ENCODE data around the gene MRPL4. TPM values are rescaled to one million over a fixed set of nuclear protein-coding genes. Genes with fewer than 3 reads are reported as not detected.

Gene MRPL4
- total and polyA plus RNA-seq, 2 experiments from 2014 or later: 92.0 to 171 TPM

DNA sequence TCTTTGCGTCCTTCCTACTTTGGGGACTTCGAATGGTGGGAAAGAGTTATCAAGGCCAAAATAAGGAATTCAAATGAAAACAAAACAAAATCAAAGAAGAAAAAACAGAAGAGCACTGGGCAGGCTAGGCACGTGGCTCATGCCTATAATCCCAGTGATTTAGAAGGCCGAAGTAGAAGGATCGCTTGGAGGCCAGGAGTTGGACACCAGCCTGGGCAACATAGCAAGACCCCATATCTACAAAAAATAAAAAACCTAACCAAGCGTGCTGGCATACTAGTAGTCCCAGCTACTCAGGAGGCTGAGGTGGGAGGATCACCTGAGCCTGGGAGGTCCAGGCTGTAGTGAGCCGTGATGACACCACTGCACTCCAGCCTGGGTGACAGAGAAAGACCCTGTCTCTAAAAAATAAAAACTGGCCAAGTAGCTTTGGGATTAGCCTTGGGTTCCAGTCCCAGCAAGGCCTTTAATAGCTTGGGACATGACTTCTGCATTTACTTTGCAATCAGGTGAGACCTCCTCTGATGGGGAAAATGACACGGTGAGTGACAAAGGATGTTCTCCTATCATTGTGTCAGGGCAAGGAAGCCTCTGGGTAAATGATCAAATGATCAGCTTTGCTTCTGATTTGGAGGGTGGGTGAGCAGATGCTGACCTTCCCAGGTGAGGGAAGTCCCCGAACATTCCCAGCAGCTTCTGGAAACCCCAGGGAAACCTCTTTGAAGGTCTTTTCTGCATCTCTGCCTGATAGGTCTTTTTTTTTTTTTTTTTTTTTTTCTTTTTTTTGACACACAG is 26.0 kb downstream of the MRPL4 start (continued):
- TF ChIP-seq, protein P1, sequence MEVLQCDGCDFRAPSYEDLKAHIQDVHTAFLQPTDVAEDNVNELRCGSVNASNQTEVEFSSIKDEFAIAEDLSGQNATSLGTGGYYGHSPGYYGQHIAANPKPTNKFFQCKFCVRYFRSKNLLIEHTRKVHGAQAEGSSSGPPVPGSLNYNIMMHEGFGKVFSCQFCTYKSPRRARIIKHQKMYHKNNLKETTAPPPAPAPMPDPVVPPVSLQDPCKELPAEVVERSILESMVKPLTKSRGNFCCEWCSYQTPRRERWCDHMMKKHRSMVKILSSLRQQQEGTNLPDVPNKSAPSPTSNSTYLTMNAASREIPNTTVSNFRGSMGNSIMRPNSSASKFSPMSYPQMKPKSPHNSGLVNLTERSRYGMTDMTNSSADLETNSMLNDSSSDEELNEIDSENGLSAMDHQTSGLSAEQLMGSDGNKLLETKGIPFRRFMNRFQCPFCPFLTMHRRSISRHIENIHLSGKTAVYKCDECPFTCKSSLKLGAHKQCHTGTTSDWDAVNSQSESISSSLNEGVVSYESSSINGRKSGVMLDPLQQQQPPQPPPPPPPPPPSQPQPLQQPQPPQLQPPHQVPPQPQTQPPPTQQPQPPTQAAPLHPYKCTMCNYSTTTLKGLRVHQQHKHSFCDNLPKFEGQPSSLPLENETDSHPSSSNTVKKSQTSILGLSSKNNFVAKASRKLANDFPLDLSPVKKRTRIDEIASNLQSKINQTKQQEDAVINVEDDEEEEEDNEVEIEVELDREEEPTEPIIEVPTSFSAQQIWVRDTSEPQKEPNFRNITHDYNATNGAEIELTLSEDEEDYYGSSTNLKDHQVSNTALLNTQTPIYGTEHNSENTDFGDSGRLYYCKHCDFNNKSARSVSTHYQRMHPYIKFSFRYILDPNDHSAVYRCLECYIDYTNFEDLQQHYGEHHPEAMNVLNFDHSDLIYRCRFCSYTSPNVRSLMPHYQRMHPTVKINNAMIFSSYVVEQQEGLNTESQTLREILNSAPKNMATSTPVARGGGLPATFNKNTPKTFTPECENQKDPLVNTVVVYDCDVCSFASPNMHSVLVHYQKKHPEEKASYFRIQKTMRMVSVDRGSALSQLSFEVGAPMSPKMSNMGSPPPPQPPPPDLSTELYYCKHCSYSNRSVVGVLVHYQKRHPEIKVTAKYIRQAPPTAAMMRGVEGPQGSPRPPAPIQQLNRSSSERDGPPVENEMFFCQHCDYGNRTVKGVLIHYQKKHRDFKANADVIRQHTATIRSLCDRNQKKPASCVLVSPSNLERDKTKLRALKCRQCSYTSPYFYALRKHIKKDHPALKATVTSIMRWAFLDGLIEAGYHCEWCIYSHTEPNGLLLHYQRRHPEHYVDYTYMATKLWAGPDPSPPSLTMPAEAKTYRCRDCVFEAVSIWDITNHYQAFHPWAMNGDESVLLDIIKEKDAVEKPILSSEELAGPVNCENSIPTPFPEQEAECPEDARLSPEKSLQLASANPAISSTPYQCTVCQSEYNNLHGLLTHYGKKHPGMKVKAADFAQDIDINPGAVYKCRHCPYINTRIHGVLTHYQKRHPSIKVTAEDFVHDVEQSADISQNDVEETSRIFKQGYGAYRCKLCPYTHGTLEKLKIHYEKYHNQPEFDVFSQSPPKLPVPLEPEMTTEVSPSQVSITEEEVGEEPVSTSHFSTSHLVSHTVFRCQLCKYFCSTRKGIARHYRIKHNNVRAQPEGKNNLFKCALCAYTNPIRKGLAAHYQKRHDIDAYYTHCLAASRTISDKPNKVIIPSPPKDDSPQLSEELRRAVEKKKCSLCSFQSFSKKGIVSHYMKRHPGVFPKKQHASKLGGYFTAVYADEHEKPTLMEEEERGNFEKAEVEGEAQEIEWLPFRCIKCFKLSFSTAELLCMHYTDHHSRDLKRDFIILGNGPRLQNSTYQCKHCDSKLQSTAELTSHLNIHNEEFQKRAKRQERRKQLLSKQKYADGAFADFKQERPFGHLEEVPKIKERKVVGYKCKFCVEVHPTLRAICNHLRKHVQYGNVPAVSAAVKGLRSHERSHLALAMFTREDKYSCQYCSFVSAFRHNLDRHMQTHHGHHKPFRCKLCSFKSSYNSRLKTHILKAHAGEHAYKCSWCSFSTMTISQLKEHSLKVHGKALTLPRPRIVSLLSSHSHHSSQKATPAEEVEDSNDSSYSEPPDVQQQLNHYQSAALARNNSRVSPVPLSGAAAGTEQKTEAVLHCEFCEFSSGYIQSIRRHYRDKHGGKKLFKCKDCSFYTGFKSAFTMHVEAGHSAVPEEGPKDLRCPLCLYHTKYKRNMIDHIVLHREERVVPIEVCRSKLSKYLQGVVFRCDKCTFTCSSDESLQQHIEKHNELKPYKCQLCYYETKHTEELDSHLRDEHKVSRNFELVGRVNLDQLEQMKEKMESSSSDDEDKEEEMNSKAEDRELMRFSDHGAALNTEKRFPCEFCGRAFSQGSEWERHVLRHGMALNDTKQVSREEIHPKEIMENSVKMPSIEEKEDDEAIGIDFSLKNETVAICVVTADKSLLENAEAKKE (CRISPR knock-in tag; IDR thresholded peaks at IDR 0.05): no peak
- no peak for TF ChIP-seq CREB1 (CRISPR knock-in tag; IDR thresholded peaks at IDR 0.05; ENCODE audit: low read depth)
- TF ChIP-seq, protein P2, sequence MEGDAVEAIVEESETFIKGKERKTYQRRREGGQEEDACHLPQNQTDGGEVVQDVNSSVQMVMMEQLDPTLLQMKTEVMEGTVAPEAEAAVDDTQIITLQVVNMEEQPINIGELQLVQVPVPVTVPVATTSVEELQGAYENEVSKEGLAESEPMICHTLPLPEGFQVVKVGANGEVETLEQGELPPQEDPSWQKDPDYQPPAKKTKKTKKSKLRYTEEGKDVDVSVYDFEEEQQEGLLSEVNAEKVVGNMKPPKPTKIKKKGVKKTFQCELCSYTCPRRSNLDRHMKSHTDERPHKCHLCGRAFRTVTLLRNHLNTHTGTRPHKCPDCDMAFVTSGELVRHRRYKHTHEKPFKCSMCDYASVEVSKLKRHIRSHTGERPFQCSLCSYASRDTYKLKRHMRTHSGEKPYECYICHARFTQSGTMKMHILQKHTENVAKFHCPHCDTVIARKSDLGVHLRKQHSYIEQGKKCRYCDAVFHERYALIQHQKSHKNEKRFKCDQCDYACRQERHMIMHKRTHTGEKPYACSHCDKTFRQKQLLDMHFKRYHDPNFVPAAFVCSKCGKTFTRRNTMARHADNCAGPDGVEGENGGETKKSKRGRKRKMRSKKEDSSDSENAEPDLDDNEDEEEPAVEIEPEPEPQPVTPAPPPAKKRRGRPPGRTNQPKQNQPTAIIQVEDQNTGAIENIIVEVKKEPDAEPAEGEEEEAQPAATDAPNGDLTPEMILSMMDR (conservative IDR thresholded peaks at IDR 0.05; ENCODE audit: low read depth in 2 of 2): no peak
- TF ChIP-seq, protein P3, sequence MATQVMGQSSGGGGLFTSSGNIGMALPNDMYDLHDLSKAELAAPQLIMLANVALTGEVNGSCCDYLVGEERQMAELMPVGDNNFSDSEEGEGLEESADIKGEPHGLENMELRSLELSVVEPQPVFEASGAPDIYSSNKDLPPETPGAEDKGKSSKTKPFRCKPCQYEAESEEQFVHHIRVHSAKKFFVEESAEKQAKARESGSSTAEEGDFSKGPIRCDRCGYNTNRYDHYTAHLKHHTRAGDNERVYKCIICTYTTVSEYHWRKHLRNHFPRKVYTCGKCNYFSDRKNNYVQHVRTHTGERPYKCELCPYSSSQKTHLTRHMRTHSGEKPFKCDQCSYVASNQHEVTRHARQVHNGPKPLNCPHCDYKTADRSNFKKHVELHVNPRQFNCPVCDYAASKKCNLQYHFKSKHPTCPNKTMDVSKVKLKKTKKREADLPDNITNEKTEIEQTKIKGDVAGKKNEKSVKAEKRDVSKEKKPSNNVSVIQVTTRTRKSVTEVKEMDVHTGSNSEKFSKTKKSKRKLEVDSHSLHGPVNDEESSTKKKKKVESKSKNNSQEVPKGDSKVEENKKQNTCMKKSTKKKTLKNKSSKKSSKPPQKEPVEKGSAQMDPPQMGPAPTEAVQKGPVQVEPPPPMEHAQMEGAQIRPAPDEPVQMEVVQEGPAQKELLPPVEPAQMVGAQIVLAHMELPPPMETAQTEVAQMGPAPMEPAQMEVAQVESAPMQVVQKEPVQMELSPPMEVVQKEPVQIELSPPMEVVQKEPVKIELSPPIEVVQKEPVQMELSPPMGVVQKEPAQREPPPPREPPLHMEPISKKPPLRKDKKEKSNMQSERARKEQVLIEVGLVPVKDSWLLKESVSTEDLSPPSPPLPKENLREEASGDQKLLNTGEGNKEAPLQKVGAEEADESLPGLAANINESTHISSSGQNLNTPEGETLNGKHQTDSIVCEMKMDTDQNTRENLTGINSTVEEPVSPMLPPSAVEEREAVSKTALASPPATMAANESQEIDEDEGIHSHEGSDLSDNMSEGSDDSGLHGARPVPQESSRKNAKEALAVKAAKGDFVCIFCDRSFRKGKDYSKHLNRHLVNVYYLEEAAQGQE (IDR thresholded peaks at IDR 0.05; ENCODE audit: unreplicated experiment): no peak
